ENCODE data around the gene TMEM91. TPM values are rescaled to one million over a fixed set of nuclear protein-coding genes. Genes with fewer than 3 reads are reported as not detected.

TMEM91 gene
- total and polyA plus RNA-seq, 9 of the 15 experiments (the other 6 are each of a cell fraction or from before 2014, with no cell fraction given), result 1.2 to 5.2 (median 2.7) TPM

DNA sequence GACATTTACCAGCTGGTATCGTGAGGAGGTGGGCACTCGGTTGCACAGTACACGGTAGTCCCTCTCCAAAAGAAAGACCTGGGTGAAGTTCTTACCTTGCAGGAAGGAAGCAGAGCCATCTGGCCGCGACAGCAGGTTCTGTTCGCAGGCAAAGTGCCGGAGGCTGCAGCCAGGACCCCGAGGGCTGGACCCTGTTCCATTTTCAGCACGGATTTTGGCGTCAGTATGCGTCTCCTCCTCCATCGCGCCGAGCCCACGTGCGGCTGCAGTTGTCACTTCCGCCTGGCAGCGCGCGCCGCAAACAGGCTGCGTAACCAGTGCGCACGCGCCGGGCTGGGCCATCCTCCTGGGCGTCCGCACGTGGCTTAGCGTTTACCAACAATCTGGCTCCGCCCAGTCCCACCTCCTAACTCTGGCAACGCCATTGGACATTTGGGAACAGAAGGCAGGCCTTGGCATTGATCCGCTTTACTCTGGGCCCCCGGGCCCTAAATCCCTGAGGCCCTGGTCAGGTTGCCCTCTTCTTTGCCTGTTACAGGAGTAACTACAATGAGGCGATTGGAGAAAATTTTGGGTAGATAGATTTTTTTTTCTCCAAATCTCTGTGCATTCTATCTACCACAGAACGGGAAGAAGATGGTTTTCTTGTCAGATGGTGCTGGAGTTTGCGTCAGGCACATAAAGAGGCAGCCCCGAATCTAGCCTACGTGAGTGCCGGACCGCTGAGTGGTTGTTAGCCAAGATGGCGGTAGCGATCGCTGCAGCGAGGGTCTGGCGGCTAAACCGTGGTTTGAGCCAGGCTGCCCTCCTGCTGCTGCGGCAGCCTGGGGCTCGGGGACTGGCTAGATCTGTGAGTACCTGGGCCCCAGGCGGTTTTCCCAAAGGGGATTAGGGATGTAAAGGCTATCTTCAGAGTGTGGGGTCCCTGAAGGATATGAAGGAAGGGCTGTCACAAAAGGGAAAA, 21.0 kb downstream of the TMEM91 start, which contains the start of the genes BCKDHA and EXOSC5 (continued):
- TF ChIP-seq ZNF561 (CRISPR knock-in tag; conservative IDR thresholded peaks at IDR 0.05), result no peak
- peak; percentile 87 for TF ChIP-seq RBFOX2 (IDR thresholded peaks at IDR 0.05; ENCODE audit: low read depth, low read length)
- 0 out of 2 replicates have a peak, but pooled peaks have one; percentile 39 for TF ChIP-seq ELF4 (CRISPR knock-in tag; IDR thresholded peaks at IDR 0.05)
- TF ChIP-seq ZNF175 (CRISPR knock-in tag; IDR thresholded peaks at IDR 0.05; ENCODE audit: low read depth), result no peak
- peak; percentile 75 for TF ChIP-seq CREM (IDR thresholded peaks at IDR 0.05; ENCODE audit: low read depth)
- TF ChIP-seq NCOA6 (IDR thresholded peaks at IDR 0.05), result no peak
- no peak for TF ChIP-seq BCL6 (CRISPR knock-in tag; IDR thresholded peaks at IDR 0.05)
- TF ChIP-seq ZC3H4 (CRISPR knock-in tag; IDR thresholded peaks at IDR 0.05; ENCODE audit: borderline replicate concordance), result no peak
- TF ChIP-seq SIRT6 (IDR thresholded peaks at IDR 0.05; ENCODE audit: low read depth, low read length), result no peak
- no peak for TF ChIP-seq SMAD2 (IDR thresholded peaks at IDR 0.05; ENCODE audit: low read depth, low read length)
- TF ChIP-seq ZNF212 (CRISPR knock-in tag; IDR thresholded peaks at IDR 0.05), result no peak
- peak; percentile 35; the same call in 1 of the 2 replicates for TF ChIP-seq CTBP1 (IDR thresholded peaks at IDR 0.05; ENCODE audit: borderline replicate concordance)
- TF ChIP-seq YBX1 (IDR thresholded peaks at IDR 0.05), result no peak
- peak in 1 of 2 experiments; percentile 98 for TF ChIP-seq NCOA2 (IDR thresholded peaks at IDR 0.05; ENCODE audit: partially characterized antibody in 2 of 2)
- TF ChIP-seq DACH1 (IDR thresholded peaks at IDR 0.05; ENCODE audit: partially characterized antibody), result peak; percentile 96
- peak in 1 of 2 experiments; percentile 84; a peak in 2 of 4 replicates for TF ChIP-seq ARNT (IDR thresholded peaks at IDR 0.05)
- TF ChIP-seq ZNF311 (CRISPR knock-in tag; IDR thresholded peaks at IDR 0.05), result no peak
- no peak for TF ChIP-seq TRIM28 (IDR thresholded peaks at IDR 0.05)
- TF ChIP-seq, protein P1, sequence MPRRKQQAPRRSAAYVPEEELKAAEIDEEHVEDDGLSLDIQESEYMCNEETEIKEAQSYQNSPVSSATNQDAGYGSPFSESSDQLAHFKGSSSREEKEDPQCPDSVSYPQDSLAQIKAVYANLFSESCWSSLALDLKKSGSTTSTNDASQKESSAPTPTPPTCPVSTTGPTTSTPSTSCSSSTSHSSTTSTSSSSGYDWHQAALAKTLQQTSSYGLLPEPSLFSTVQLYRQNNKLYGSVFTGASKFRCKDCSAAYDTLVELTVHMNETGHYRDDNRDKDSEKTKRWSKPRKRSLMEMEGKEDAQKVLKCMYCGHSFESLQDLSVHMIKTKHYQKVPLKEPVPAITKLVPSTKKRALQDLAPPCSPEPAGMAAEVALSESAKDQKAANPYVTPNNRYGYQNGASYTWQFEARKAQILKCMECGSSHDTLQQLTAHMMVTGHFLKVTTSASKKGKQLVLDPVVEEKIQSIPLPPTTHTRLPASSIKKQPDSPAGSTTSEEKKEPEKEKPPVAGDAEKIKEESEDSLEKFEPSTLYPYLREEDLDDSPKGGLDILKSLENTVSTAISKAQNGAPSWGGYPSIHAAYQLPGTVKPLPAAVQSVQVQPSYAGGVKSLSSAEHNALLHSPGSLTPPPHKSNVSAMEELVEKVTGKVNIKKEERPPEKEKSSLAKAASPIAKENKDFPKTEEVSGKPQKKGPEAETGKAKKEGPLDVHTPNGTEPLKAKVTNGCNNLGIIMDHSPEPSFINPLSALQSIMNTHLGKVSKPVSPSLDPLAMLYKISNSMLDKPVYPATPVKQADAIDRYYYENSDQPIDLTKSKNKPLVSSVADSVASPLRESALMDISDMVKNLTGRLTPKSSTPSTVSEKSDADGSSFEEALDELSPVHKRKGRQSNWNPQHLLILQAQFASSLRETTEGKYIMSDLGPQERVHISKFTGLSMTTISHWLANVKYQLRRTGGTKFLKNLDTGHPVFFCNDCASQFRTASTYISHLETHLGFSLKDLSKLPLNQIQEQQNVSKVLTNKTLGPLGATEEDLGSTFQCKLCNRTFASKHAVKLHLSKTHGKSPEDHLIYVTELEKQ (CRISPR knock-in tag; IDR thresholded peaks at IDR 0.05), result no peak
- TF ChIP-seq, protein P2, sequence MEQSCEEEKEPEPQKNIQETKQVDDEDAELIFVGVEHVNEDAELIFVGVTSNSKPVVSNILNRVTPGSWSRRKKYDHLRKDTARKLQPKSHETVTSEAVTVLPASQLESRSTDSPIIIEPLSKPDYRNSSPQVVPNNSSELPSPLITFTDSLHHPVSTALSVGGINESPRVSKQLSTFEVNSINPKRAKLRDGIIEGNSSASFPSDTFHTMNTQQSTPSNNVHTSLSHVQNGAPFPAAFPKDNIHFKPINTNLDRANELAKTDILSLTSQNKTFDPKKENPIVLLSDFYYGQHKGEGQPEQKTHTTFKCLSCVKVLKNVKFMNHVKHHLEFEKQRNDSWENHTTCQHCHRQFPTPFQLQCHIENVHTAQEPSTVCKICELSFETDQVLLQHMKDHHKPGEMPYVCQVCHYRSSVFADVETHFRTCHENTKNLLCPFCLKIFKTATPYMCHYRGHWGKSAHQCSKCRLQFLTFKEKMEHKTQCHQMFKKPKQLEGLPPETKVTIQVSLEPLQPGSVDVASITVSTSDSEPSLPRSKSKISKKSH (CRISPR knock-in tag; IDR thresholded peaks at IDR 0.05), result no peak
- no peak for TF ChIP-seq ZNF507 (tag; conservative IDR thresholded peaks at IDR 0.05)

All from K562 (cell line).